HG02678 (cell line): ENCODE results near the gene WWOX.

Source experiments
- ATAC-seq: cut with Tn5 transposase; IDR thresholded peaks from one replicate; pipeline ENCODE4 v1.9.1; 2021; ENCODE audit warnings: mild to moderate bottlenecking, moderate library complexity; ENCODE audit not compliant: unreplicated experiment

WWOX gene

DNA sequence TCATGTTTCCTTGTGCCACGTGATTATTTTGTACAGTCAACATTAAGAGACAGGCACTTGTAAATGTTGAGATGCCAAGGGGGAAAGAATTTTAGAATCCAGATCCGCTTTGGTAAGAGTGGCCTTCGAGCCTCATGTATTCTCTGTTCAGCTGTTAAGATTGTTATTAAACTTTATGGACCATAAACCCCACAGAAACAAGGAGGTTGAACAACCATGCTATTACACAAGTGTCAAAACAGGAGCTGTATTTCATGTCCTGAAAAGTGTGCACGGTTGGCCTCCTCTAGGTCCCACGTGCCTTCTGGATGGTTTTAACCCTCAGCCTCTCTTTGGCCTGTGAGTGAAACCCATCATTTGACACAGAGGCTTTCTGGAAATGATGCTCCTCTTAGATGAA, 809.8 kb downstream of the WWOX start:
- no peak for ATAC-seq

- no peak for ATAC-seq
These were observed 816.4 kb downstream of the WWOX start for GRCh38 chr16:78915811-78916345.

DNA sequence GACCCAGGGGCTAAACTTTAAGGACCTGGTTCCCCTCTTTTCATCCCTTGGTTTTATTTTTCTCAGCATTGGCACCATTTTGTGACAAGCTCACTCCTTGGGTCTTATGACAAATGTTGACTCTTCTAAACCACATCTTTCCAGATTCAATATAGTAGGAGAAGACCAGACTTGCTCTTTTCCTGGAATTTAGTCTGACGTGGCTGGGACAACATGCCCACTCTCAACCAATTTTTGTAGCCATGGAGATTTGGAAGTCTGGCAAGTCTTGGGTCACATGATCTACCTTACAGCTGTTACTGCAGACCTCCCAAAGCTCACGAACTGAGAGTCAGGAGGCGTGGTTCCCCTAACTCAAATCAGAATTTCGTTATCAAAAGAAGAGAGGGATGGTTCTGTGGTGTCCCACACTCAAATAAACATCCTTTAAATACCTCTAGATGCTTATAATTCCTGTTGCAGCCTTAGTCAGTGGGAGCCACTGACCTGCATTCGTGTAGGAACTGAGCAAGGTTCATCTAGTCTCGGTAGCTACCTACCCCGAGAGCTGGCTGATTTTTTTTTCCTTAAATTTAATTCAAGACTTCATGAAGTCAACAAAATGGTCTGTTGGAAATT, 817.6 kb downstream of the WWOX start:
- ATAC-seq = no peak

DNA sequence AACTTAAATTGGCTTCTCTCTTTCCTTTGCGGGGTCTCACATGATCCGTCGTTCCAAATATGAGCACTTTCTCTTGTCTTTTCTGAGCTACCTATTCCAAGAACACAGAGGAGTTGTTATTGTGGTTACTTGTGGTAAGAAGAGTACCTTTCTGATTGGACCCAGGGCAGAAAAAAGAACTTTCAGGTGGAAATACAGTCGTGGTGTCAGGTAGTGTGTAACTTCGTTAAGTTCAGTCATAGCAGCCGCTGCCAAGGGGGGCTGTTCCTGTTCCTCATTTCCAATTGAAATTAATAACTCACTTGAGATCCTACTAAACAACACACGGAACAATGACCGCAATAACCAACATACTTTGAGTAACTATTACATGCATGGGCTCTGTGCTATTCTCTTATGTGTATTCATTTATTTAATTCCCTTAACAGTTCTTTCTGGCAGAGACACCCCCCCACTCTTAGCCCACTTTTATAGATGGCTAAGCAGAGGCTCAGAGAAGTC, 819.4 kb downstream of the WWOX start:
- ATAC-seq = no peak

- no peak for ATAC-seq
These were observed 820.4 kb downstream of the WWOX start for GRCh38 chr16:78919852-78920251.

- ATAC-seq = no peak
These were observed 821.2 kb downstream of the WWOX start for GRCh38 chr16:78920621-78921020.

DNA sequence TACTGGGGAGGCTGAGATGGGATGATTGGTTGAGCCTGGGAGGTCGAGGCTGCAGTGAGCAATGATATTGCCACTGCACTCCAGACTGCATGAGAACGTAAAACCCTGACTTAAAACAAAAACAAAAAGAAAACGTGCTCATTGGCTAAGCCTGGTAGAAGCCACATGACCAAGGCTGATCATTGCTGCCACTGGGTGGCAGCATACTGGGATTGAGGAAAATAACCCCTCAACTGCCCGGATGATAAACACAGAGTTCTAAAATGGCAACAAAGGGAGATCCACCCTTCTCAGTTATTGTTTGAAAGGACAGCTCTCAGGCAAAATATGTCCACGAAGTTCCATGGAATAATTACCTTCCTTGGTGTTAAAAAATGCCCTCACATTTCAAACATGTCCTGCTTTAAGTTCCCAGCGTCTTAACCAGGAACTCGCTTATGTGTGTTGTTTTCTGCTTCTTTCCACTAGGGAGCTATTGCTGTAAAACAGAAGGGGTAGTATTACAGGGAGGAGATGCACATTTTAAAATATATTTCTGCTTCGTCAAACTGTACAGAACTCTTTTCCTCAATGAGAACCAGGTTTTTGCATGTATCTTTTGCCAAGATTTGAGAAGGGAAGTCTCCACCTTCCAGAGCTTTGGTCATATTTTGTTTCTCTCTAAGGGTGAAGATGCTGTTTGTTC, 825.8 kb downstream of the WWOX start:
- ATAC-seq = no peak

- no peak for ATAC-seq
These were observed 827.3 kb downstream of the WWOX start for GRCh38 chr16:78926723-78927210.

DNA sequence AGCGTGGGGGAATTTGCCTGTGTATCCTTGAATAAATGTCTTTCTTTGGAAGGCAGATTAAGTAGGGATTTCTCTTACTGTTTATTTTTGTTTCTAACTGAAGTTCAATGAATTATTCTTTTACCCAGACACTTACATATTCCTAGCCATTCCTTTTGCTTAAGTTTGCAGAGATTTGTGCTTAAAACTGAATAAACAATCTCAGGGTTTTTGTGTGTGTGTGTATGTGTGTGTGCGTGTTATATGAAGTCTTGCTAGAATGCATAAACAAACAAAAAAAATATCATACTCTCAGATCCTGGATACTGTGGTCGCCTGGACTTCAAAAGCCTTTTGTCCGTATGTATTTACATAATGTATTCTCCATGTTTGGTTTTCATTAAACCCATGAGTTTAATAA, 828.3 kb downstream of the WWOX start:
- ATAC-seq = no peak

DNA sequence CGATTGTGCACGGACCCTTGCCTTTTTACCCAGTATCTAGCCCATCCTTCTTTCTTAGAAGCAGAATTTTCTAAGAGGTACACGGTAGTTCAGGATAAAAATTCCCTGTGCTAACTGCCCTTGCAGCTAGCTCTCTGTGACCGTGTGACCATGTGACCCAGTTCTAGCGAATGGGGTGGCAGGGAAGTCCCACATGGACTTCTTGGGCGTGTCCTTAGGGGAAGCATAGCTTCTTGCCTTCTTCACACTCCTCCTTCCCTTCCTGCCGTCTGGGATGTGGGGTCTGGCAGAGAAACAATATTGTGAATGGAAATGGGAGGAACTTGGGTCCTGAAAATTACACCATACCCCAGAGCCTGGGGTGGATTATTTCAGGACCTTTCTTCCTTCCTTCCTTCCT, 830.4 kb downstream of the WWOX start:
- no peak for ATAC-seq

DNA sequence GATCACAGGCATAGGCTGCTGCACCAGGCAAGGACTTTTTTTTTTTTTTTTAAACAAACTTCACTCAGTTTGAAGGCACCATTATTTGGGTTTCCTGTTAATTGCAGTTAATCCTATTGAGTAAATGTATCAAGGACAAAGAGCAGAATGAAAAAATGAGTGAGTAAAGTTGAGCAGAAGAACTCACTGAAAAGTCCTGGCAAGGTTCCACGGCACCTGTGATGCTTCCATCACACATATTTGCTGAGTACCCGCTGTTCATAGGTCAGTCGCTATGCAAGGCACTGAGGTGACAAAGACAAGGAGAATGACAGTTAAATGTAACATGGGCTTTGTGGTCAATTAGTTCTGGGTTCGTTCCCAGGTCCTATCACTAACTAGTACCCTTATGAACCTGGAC, 831.1 kb downstream of the WWOX start:
- no peak for ATAC-seq

DNA sequence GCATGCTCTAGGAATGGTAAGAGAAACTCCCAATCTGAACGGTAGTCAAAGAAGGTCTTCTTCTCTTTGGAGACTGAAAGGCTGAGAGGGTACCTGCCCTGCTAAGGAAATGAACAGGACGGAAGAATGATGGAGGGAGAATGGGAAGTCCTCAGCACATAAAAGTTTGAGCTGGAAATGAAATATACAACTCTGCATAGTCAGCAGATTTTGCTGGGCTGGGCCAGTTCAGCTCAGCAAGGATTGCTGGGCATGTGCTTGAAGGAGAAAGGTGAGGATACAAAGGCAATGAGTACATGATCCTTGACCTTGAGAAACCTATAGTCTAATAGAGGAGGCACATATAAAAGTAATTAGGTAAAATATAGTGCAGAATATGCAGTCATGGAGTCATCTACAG, 831.8 kb downstream of the WWOX start:
- no peak for ATAC-seq

- no peak for ATAC-seq
These were observed 832.2 kb downstream of the WWOX start for GRCh38 chr16:78931678-78932077.

GRCh38 chr16:78932355-78932943, 833.0 kb downstream of the WWOX start:
- ATAC-seq = no peak

DNA sequence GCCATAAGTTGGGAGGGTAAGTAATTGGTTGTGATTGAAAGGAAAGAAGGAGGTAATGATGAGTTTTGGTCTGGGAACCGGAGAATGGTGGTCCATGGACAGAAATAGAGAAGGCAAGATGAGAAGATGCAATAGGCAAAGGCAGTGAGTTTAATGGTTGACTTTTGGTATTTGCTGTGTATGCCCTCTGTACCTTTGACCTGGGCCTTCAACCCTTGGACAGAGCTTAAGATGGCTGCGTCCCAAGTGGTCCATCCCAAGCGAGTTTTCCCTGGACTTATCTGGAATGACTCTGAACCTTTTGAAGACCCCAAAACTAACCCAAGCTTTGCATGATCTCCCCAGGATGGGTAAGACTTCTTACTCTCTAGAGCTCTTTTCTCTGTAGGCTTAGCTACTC, 836.6 kb downstream of the WWOX start:
- no peak for ATAC-seq

DNA sequence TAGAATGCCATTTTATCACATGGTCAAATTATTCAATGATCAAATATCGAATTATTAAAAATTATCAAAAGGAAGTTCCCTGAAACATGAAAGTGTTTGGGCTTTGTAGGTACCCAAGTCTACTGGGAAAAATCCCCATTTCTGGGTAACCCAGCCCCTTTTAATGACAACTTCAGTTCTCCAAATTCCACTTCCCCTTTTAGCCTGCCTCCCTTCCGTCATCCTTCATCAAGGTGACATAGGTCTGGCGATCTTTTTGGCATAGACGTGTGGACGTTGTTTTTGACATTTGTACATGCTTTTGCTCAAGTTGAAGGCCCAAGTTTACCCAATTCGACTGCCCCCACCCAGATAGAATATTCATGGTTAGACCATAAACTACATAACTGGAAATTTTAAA, 840.1 kb downstream of the WWOX start:
- ATAC-seq = no peak

GRCh38 chr16:78942625-78943245, 843.3 kb downstream of the WWOX start:
- no peak for ATAC-seq

DNA sequence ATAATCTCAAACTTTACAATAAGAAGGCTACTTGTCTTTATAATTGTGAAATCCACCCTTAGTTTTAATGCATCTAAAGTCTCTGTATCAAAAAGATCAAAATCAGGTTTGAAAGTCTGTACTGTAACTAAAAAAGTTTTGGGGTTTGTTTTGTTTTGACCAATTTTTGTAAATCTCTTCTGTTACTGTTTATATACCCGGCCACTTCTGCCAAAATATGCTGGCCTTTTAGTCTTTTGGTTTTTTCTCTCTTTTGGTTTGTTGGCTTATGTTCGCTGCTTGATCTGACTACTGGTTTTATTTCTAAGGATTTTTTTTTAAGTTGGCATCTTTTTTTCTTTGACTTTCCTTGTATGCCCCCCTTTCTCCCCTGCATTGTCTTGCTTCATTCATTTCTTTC, 845.9 kb downstream of the WWOX start:
- no peak for ATAC-seq

GRCh38 chr16:78946556-78946955, 847.1 kb downstream of the WWOX start:
- no peak for ATAC-seq

DNA sequence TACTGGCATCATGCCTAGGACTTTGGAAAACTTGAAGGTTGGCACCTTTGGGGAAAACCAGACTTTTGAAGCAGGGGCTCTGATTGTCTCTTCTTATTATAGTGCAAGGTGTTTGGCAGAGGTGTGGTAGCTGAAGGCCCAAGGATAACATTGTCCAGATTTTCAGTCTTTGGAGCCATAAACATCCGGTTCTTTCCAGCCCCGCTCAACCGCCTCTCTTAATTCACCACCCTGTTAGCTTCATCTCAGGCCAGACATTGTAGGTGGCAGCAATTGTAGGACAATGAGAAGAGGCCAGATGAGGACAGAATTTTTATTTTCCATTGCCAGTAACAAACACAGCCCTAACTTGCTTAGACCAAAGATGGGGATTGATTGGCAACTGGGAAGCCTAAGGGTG, 851.3 kb downstream of the WWOX start:
- ATAC-seq = no peak

- ATAC-seq = no peak
These were observed 853.2 kb downstream of the WWOX start for GRCh38 chr16:78952630-78953029.
